ENCODE results near the gene TMCC3. TPM values are rescaled to one million over a fixed set of nuclear protein-coding genes. Genes with fewer than 3 reads are reported as not detected.

The TMCC3 gene
- total RNA-seq, 1 donor = 0.36 TPM

- Histone ChIP-seq H3K27me3 (ENCODE audit: insufficient read depth, low read length) (no peaks in the 10 kb centered on the region), H3K27ac (ENCODE audit: low read depth, low read length) (no peak overlapping the region), H3K4me2 (ENCODE audit: insufficient read depth, low read length) (no peak overlapping the region), H3K9me3 (ENCODE audit: low read depth, low read length) (no peaks in the 10 kb centered on the region), H2AFZ (ENCODE audit: low read length) (no peak overlapping the region), H3K36me3 (ENCODE audit: insufficient read depth, low read length) (no peaks in the 10 kb centered on the region), H4K20me1 (ENCODE audit: insufficient read depth, low read length) (no peaks in the 10 kb centered on the region), H3K79me2 (ENCODE audit: insufficient read depth, low read length) (no peaks in the 10 kb centered on the region), H3K4me1 (ENCODE audit: insufficient read depth, low read length) (peaks cover 27% of the 10 kb centered on the region), H3K4me3 (ENCODE audit: insufficient read depth, low read length) (no peak overlapping the region)
- DNase-seq (ENCODE audit: insufficient read length, low spot score, missing footprints) = no peak
- TF ChIP-seq CTCF (IDR thresholded peaks at IDR 0.05; ENCODE audit: extremely low read depth, low read depth, low read length) = no peak
These were observed 33.3 kb downstream of the TMCC3 start for GRCh38 chr12:94617101-94617500.

- H3K4me2 ChIP-seq (ENCODE audit: insufficient read depth, low read length) = no peak overlapping the region
- no peaks in the 10 kb centered on the region for H4K20me1 ChIP-seq (ENCODE audit: insufficient read depth, low read length)
- H2AFZ ChIP-seq (ENCODE audit: low read length) = no peak overlapping the region
- H3K9me3 ChIP-seq (ENCODE audit: low read depth, low read length) = no peaks in the 10 kb centered on the region
- H3K27me3 ChIP-seq (ENCODE audit: insufficient read depth, low read length) = no peaks in the 10 kb centered on the region
- H3K79me2 ChIP-seq (ENCODE audit: insufficient read depth, low read length) = no peaks in the 10 kb centered on the region
- H3K27ac ChIP-seq (ENCODE audit: low read depth, low read length) = no peak overlapping the region
- no peak overlapping the region for H3K4me3 ChIP-seq (ENCODE audit: insufficient read depth, low read length)
- H3K4me1 ChIP-seq (ENCODE audit: insufficient read depth, low read length) = peaks cover 19% of the 10 kb centered on the region
- no peak for TF ChIP-seq CTCF (IDR thresholded peaks at IDR 0.05; ENCODE audit: extremely low read depth, low read depth, low read length)
- DNase-seq (ENCODE audit: insufficient read length, low spot score, missing footprints) = no peak
- H3K36me3 ChIP-seq (ENCODE audit: insufficient read depth, low read length) = no peaks in the 10 kb centered on the region
These were observed 34.1 kb downstream of the TMCC3 start for GRCh38 chr12:94616203-94616729.

GRCh38 chr12:94615260-94616181, 34.8 kb downstream of the TMCC3 start:
- no peaks in the 10 kb centered on the region for H4K20me1 ChIP-seq (ENCODE audit: insufficient read depth, low read length)
- no peak for DNase-seq (ENCODE audit: insufficient read length, low spot score, missing footprints)
- no peak for TF ChIP-seq CTCF (IDR thresholded peaks at IDR 0.05; ENCODE audit: extremely low read depth, low read depth, low read length)
- peak overlapping the region; percentile 13 for H2AFZ ChIP-seq (ENCODE audit: low read length)
- H3K9me3 ChIP-seq (ENCODE audit: low read depth, low read length) = no peaks in the 10 kb centered on the region
- no peaks in the 10 kb centered on the region for H3K79me2 ChIP-seq (ENCODE audit: insufficient read depth, low read length)
- H3K27ac ChIP-seq (ENCODE audit: low read depth, low read length) = no peak overlapping the region
- peak overlapping the region; percentile 45 for H3K4me2 ChIP-seq (ENCODE audit: insufficient read depth, low read length)
- peak overlapping the region; percentile 2 for H3K4me3 ChIP-seq (ENCODE audit: insufficient read depth, low read length)
- H3K27me3 ChIP-seq (ENCODE audit: insufficient read depth, low read length) = peaks cover 1% of the 10 kb centered on the region
- no peaks in the 10 kb centered on the region for H3K36me3 ChIP-seq (ENCODE audit: insufficient read depth, low read length)
- H3K4me1 ChIP-seq (ENCODE audit: insufficient read depth, low read length) = peaks cover 17% of the 10 kb centered on the region

- Histone ChIP-seq H3K4me3 (ENCODE audit: insufficient read depth, low read length) (no peak overlapping the region), H3K36me3 (ENCODE audit: insufficient read depth, low read length) (no peaks in the 10 kb centered on the region), H3K27me3 (ENCODE audit: insufficient read depth, low read length) (peaks cover 6% of the 10 kb centered on the region), H3K27ac (ENCODE audit: low read depth, low read length) (no peak overlapping the region), H3K4me1 (ENCODE audit: insufficient read depth, low read length) (peaks cover 13% of the 10 kb centered on the region), H3K79me2 (ENCODE audit: insufficient read depth, low read length) (no peaks in the 10 kb centered on the region), H3K4me2 (ENCODE audit: insufficient read depth, low read length) (no peak overlapping the region), H3K9me3 (ENCODE audit: low read depth, low read length) (no peaks in the 10 kb centered on the region), H2AFZ (ENCODE audit: low read length) (no peak overlapping the region), H4K20me1 (ENCODE audit: insufficient read depth, low read length) (no peaks in the 10 kb centered on the region)
- no peak for DNase-seq (ENCODE audit: insufficient read length, low spot score, missing footprints)
- no peak for TF ChIP-seq CTCF (IDR thresholded peaks at IDR 0.05; ENCODE audit: extremely low read depth, low read depth, low read length)
These were observed 36.1 kb downstream of the TMCC3 start for GRCh38 chr12:94614288-94614721.

Measured in osteoblast (primary cell).